ENCODE data around the gene SLC39A1. TPM values are rescaled to one million over a fixed set of nuclear protein-coding genes. Genes with fewer than 3 reads are reported as not detected.

Gene SLC39A1
- total RNA-seq, 1 experiment from 2014 or later, result 97.3 TPM

- H3K27ac ChIP-seq (ENCODE audit: low read depth, low read length, poor library complexity, severe bottlenecking), result no peak overlapping the region
- H3K36me3 ChIP-seq (ENCODE audit: insufficient read depth, low read length, poor library complexity, severe bottlenecking), result peaks cover 18% of the 10 kb centered on the region
- intact Hi-C loops (cut with micrococcal nuclease; ENCODE audit: unreplicated experiment), result no loop called here
- BruUV-seq (replicated peaks), result no TSS peak
- no peaks in the 10 kb centered on the region for H3K27me3 ChIP-seq (replicated peaks; ENCODE audit: insufficient read depth, low read depth, low read length, poor library complexity)
- ChIA-PET CTCF (no interaction called here), POLR2A (ENCODE audit: low non-redundant PET) (no interaction called here)
- no peaks in the 10 kb centered on the region for H3K9me3 ChIP-seq (ENCODE audit: low read depth, low read length, poor library complexity, severe bottlenecking)
- TF ChIP-seq CTCF (conservative IDR thresholded peaks at IDR 0.05; ENCODE audit: low read depth, low read length) (no peak), EZH2 (IDR thresholded peaks at IDR 0.05; ENCODE audit: borderline replicate concordance, low read depth, low read length, poor library complexity, severe bottlenecking) (no peak)
- no peak overlapping the region for H3K4me3 ChIP-seq (ENCODE audit: low read depth, low read length, poor library complexity, severe bottlenecking)
- DNase-seq (ENCODE audit: low spot score), result no peak
- no peaks in the 10 kb centered on the region for H3K4me1 ChIP-seq (ENCODE audit: insufficient read depth, low read length, poor library complexity, severe bottlenecking)
Measured at GRCh38 chr1:153937331-153937730, 26.0 kb downstream of the SLC39A1 start.

- Histone ChIP-seq H3K27me3 (replicated peaks; ENCODE audit: insufficient read depth, low read depth, low read length, poor library complexity) (no peaks in the 10 kb centered on the region), H3K4me1 (ENCODE audit: insufficient read depth, low read length, poor library complexity, severe bottlenecking) (no peaks in the 10 kb centered on the region), H3K27ac (ENCODE audit: low read depth, low read length, poor library complexity, severe bottlenecking) (no peak overlapping the region), H3K36me3 (ENCODE audit: insufficient read depth, low read length, poor library complexity, severe bottlenecking) (peaks cover 19% of the 10 kb centered on the region), H3K4me3 (ENCODE audit: low read depth, low read length, poor library complexity, severe bottlenecking) (no peak overlapping the region), H3K9me3 (ENCODE audit: low read depth, low read length, poor library complexity, severe bottlenecking) (no peaks in the 10 kb centered on the region)
- no peak for DNase-seq (ENCODE audit: low spot score)
- BruUV-seq (replicated peaks), result no TSS peak
- intact Hi-C loops (cut with micrococcal nuclease; ENCODE audit: unreplicated experiment), result no loop called here
- TF ChIP-seq CTCF (conservative IDR thresholded peaks at IDR 0.05; ENCODE audit: low read depth, low read length) (no peak), EZH2 (IDR thresholded peaks at IDR 0.05; ENCODE audit: borderline replicate concordance, low read depth, low read length, poor library complexity, severe bottlenecking) (no peak)
- ChIA-PET POLR2A (ENCODE audit: low non-redundant PET) (no interaction called here), CTCF (no interaction called here)
Measured at GRCh38 chr1:153936011-153936802, 27.1 kb downstream of the SLC39A1 start.

GRCh38 chr1:153934746-153935145 is 28.6 kb downstream of the SLC39A1 start:
- BruUV-seq (replicated peaks), result no TSS peak
- intact Hi-C loops (cut with micrococcal nuclease; ENCODE audit: unreplicated experiment), result no loop called here
- peaks cover 19% of the 10 kb centered on the region for H3K36me3 ChIP-seq (ENCODE audit: insufficient read depth, low read length, poor library complexity, severe bottlenecking)
- ChIA-PET POLR2A (ENCODE audit: low non-redundant PET) (no interaction called here), CTCF (no interaction called here)
- no peaks in the 10 kb centered on the region for H3K9me3 ChIP-seq (ENCODE audit: low read depth, low read length, poor library complexity, severe bottlenecking)
- no peak for TF ChIP-seq CTCF (conservative IDR thresholded peaks at IDR 0.05; ENCODE audit: low read depth, low read length)
- TF ChIP-seq EZH2 (IDR thresholded peaks at IDR 0.05; ENCODE audit: borderline replicate concordance, low read depth, low read length, poor library complexity, severe bottlenecking), result no peak
- no peak for DNase-seq (ENCODE audit: low spot score)
- H3K27ac ChIP-seq (ENCODE audit: low read depth, low read length, poor library complexity, severe bottlenecking), result no peak overlapping the region
- no peak overlapping the region for H3K4me3 ChIP-seq (ENCODE audit: low read depth, low read length, poor library complexity, severe bottlenecking)
- no peaks in the 10 kb centered on the region for H3K4me1 ChIP-seq (ENCODE audit: insufficient read depth, low read length, poor library complexity, severe bottlenecking)
- H3K27me3 ChIP-seq (replicated peaks; ENCODE audit: insufficient read depth, low read depth, low read length, poor library complexity), result no peaks in the 10 kb centered on the region

Measured in A673 (cell line).